ENCODE data around the gene BCOR.

The BCOR gene

GRCh38 chrX:40011322-40012038, 86.3 kb downstream of the BCOR start:
- H3K56ac ChIP-seq (ENCODE audit: low read length), result peak overlapping the region; percentile 81
- no peak overlapping the region for H2BK120ac ChIP-seq (ENCODE audit: low read depth, low read length)
- DNase-seq, result no peak
- H2BK5ac ChIP-seq (ENCODE audit: low read length), result no peak overlapping the region
- H3K79me1 ChIP-seq (ENCODE audit: low read length), result no peaks in the 10 kb centered on the region
- H4K8ac ChIP-seq (ENCODE audit: low read depth, low read length), result no peak overlapping the region
- H3K79me2 ChIP-seq (ENCODE audit: control insufficient read depth, insufficient read depth, low read length), result no peaks in the 10 kb centered on the region
- H3K4me1 ChIP-seq (ENCODE audit: control insufficient read depth, low read depth, low read length), result peaks cover 4% of the 10 kb centered on the region
- no peak overlapping the region for H2AK5ac ChIP-seq (ENCODE audit: low read length)
- H3K4me3 ChIP-seq (ENCODE audit: low read length), result no peak overlapping the region
- H4K5ac ChIP-seq (ENCODE audit: low read length), result no peak overlapping the region
- WGBS (ENCODE audit: extremely low coverage, insufficient coverage, low lambda C conversion rate), result no CpG with 5 or more reads among the region's 24 CpGs
- H3K4me2 ChIP-seq (ENCODE audit: low read length), result no peak overlapping the region
- H3K9ac ChIP-seq (ENCODE audit: low read length), result peak overlapping the region; percentile 64
- H3K27ac ChIP-seq (ENCODE audit: low read depth, low read length), result no peak overlapping the region
- peaks cover 3% of the 10 kb centered on the region for H3K27me3 ChIP-seq (ENCODE audit: insufficient read depth, low read length, poor library complexity)
- no peak overlapping the region for H2BK15ac ChIP-seq (replicated peaks; ENCODE audit: low read depth)
- H3K18ac ChIP-seq (ENCODE audit: low read length), result peak overlapping the region; percentile 65
- no peak overlapping the region for H3K4ac ChIP-seq (ENCODE audit: low read depth, low read length)
- H3K23ac ChIP-seq (ENCODE audit: low read length), result no peak overlapping the region
- H3K36me3 ChIP-seq (ENCODE audit: control insufficient read depth, insufficient read depth, low read length), result no peaks in the 10 kb centered on the region

- H3K4me3 ChIP-seq (ENCODE audit: low read length), result no peak overlapping the region
- no peaks in the 10 kb centered on the region for H3K36me3 ChIP-seq (ENCODE audit: control insufficient read depth, insufficient read depth, low read length)
- H3K27ac ChIP-seq (ENCODE audit: low read depth, low read length), result no peak overlapping the region
- H3K4me1 ChIP-seq (ENCODE audit: control insufficient read depth, low read depth, low read length), result peaks cover 4% of the 10 kb centered on the region
- no peak overlapping the region for H3K4me2 ChIP-seq (ENCODE audit: low read length)
- peaks cover 3% of the 10 kb centered on the region for H3K27me3 ChIP-seq (ENCODE audit: insufficient read depth, low read length, poor library complexity)
- H3K23ac ChIP-seq (ENCODE audit: low read length), result no peak overlapping the region
- no peak overlapping the region for H2AK5ac ChIP-seq (ENCODE audit: low read length)
- H3K56ac ChIP-seq (ENCODE audit: low read length), result peak overlapping the region; percentile 70
- H4K8ac ChIP-seq (ENCODE audit: low read depth, low read length), result no peak overlapping the region
- H2BK120ac ChIP-seq (ENCODE audit: low read depth, low read length), result no peak overlapping the region
- peak; percentile 59 for DNase-seq
- H2BK15ac ChIP-seq (replicated peaks; ENCODE audit: low read depth), result no peak overlapping the region
- no peaks in the 10 kb centered on the region for H3K79me1 ChIP-seq (ENCODE audit: low read length)
- H3K79me2 ChIP-seq (ENCODE audit: control insufficient read depth, insufficient read depth, low read length), result no peaks in the 10 kb centered on the region
- no CpG with 5 or more reads among the region's 21 CpGs for WGBS (ENCODE audit: extremely low coverage, insufficient coverage, low lambda C conversion rate)
- no peak overlapping the region for H2BK5ac ChIP-seq (ENCODE audit: low read length)
- H3K9ac ChIP-seq (ENCODE audit: low read length), result peak overlapping the region; percentile 11
- H4K5ac ChIP-seq (ENCODE audit: low read length), result no peak overlapping the region
- H3K4ac ChIP-seq (ENCODE audit: low read depth, low read length), result no peak overlapping the region
- peak overlapping the region; percentile 32 for H3K18ac ChIP-seq (ENCODE audit: low read length)
Observed at GRCh38 chrX:40010550-40011321, 87.0 kb downstream of the BCOR start.

- Histone ChIP-seq H3K56ac (ENCODE audit: low read length) (peak overlapping the region; percentile 84), H3K79me1 (ENCODE audit: low read length) (no peaks in the 10 kb centered on the region), H4K5ac (ENCODE audit: low read length) (no peak overlapping the region), H3K79me2 (ENCODE audit: control insufficient read depth, insufficient read depth, low read length) (no peaks in the 10 kb centered on the region), H4K8ac (ENCODE audit: low read depth, low read length) (no peak overlapping the region), H3K4me3 (ENCODE audit: low read length) (no peak overlapping the region), H3K23ac (ENCODE audit: low read length) (no peak overlapping the region), H3K4me1 (ENCODE audit: control insufficient read depth, low read depth, low read length) (peaks cover 4% of the 10 kb centered on the region), H2AK5ac (ENCODE audit: low read length) (no peak overlapping the region), H3K27me3 (ENCODE audit: insufficient read depth, low read length, poor library complexity) (peaks cover 3% of the 10 kb centered on the region), H2BK120ac (ENCODE audit: low read depth, low read length) (no peak overlapping the region), H2BK5ac (ENCODE audit: low read length) (no peak overlapping the region), H3K18ac (ENCODE audit: low read length) (no peak overlapping the region), H3K36me3 (ENCODE audit: control insufficient read depth, insufficient read depth, low read length) (no peaks in the 10 kb centered on the region), H3K4me2 (ENCODE audit: low read length) (no peak overlapping the region), H3K4ac (ENCODE audit: low read depth, low read length) (peak overlapping the region; percentile 60), H3K27ac (ENCODE audit: low read depth, low read length) (no peak overlapping the region), H2BK15ac (replicated peaks; ENCODE audit: low read depth) (no peak overlapping the region), H3K9ac (ENCODE audit: low read length) (peak overlapping the region; percentile 72)
- WGBS (ENCODE audit: extremely low coverage, insufficient coverage, low lambda C conversion rate), result no CpG with 5 or more reads among the region's 12 CpGs
- no peak for DNase-seq
Observed at GRCh38 chrX:40009890-40010289, 87.9 kb downstream of the BCOR start.

- WGBS (ENCODE audit: extremely low coverage, insufficient coverage, low lambda C conversion rate), result no CpG with 5 or more reads among the region's 35 CpGs
- Histone ChIP-seq H2BK15ac (replicated peaks; ENCODE audit: low read depth) (no peak overlapping the region), H3K27ac (ENCODE audit: low read depth, low read length) (no peak overlapping the region), H2BK5ac (ENCODE audit: low read length) (no peak overlapping the region), H3K27me3 (ENCODE audit: insufficient read depth, low read length, poor library complexity) (peaks cover 3% of the 10 kb centered on the region), H3K4me2 (ENCODE audit: low read length) (peak overlapping the region; percentile 54), H2AK5ac (ENCODE audit: low read length) (no peak overlapping the region), H3K79me1 (ENCODE audit: low read length) (no peaks in the 10 kb centered on the region), H3K23ac (ENCODE audit: low read length) (no peak overlapping the region), H3K4me1 (ENCODE audit: control insufficient read depth, low read depth, low read length) (peaks cover 4% of the 10 kb centered on the region), H3K79me2 (ENCODE audit: control insufficient read depth, insufficient read depth, low read length) (no peaks in the 10 kb centered on the region), H3K36me3 (ENCODE audit: control insufficient read depth, insufficient read depth, low read length) (no peaks in the 10 kb centered on the region), H4K5ac (ENCODE audit: low read length) (no peak overlapping the region), H2BK120ac (ENCODE audit: low read depth, low read length) (no peak overlapping the region), H3K4ac (ENCODE audit: low read depth, low read length) (peak overlapping the region; percentile 60), H3K4me3 (ENCODE audit: low read length) (no peak overlapping the region), H4K8ac (ENCODE audit: low read depth, low read length) (no peak overlapping the region), H3K56ac (ENCODE audit: low read length) (peak overlapping the region; percentile 84), H3K9ac (ENCODE audit: low read length) (peak overlapping the region; percentile 72), H3K18ac (ENCODE audit: low read length) (peak overlapping the region; percentile 10)
- peak; percentile 55 for DNase-seq
Observed at GRCh38 chrX:40009462-40009851, 88.3 kb downstream of the BCOR start.

GRCh38 chrX:40008791-40009461, 88.8 kb downstream of the BCOR start:
- Histone ChIP-seq H4K8ac (ENCODE audit: low read depth, low read length) (no peak overlapping the region), H3K79me1 (ENCODE audit: low read length) (no peaks in the 10 kb centered on the region), H3K4me3 (ENCODE audit: low read length) (no peak overlapping the region), H3K9ac (ENCODE audit: low read length) (peak overlapping the region; percentile 72), H3K4me2 (ENCODE audit: low read length) (peak overlapping the region; percentile 20), H3K36me3 (ENCODE audit: control insufficient read depth, insufficient read depth, low read length) (no peaks in the 10 kb centered on the region), H3K56ac (ENCODE audit: low read length) (peak overlapping the region; percentile 84), H2BK120ac (ENCODE audit: low read depth, low read length) (no peak overlapping the region), H2BK15ac (replicated peaks; ENCODE audit: low read depth) (no peak overlapping the region), H3K18ac (ENCODE audit: low read length) (peak overlapping the region; percentile 39), H4K5ac (ENCODE audit: low read length) (no peak overlapping the region), H3K23ac (ENCODE audit: low read length) (no peak overlapping the region), H3K27me3 (ENCODE audit: insufficient read depth, low read length, poor library complexity) (peaks cover 3% of the 10 kb centered on the region), H3K4me1 (ENCODE audit: control insufficient read depth, low read depth, low read length) (peaks cover 4% of the 10 kb centered on the region), H3K4ac (ENCODE audit: low read depth, low read length) (peak overlapping the region; percentile 60), H3K79me2 (ENCODE audit: control insufficient read depth, insufficient read depth, low read length) (no peaks in the 10 kb centered on the region), H2BK5ac (ENCODE audit: low read length) (no peak overlapping the region), H2AK5ac (ENCODE audit: low read length) (no peak overlapping the region), H3K27ac (ENCODE audit: low read depth, low read length) (no peak overlapping the region)
- no CpG with 5 or more reads among the region's 52 CpGs for WGBS (ENCODE audit: extremely low coverage, insufficient coverage, low lambda C conversion rate)
- DNase-seq, result peak; percentile 78
